ENCODE data around the gene NPEPPS.

NPEPPS gene

DNA sequence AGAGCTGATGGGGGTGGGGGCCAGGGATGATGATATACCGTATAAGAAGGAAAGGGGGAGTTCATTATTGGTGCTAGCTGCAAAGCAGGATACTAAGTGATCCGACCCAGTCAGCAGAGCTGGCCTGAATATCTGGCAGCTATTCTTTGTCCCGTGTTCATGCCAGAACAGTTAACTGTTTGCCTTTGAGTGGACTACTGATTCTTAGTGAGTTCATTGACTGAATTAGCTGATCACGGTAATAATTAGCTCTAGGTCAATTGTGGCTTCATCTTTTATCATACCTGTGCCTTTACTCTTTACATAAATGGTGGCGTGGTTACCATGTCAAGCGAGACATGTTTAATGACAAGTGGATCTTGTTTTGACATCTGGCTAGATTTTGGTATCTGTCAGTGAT lies 124.1 kb downstream of the NPEPPS start:
- TF ChIP-seq CTCF (conservative IDR thresholded peaks at IDR 0.05) (no peak), ZFX (IDR thresholded peaks at IDR 0.05) (no peak)
- no peak overlapping the region for H3K27ac ChIP-seq

- no peak for TF ChIP-seq CTCF (conservative IDR thresholded peaks at IDR 0.05)
- TF ChIP-seq ZFX (IDR thresholded peaks at IDR 0.05) = no peak
- H3K27ac ChIP-seq = no peak overlapping the region
Measured at GRCh38 chr17:47660064-47660492, 129.2 kb downstream of the NPEPPS start.

DNA sequence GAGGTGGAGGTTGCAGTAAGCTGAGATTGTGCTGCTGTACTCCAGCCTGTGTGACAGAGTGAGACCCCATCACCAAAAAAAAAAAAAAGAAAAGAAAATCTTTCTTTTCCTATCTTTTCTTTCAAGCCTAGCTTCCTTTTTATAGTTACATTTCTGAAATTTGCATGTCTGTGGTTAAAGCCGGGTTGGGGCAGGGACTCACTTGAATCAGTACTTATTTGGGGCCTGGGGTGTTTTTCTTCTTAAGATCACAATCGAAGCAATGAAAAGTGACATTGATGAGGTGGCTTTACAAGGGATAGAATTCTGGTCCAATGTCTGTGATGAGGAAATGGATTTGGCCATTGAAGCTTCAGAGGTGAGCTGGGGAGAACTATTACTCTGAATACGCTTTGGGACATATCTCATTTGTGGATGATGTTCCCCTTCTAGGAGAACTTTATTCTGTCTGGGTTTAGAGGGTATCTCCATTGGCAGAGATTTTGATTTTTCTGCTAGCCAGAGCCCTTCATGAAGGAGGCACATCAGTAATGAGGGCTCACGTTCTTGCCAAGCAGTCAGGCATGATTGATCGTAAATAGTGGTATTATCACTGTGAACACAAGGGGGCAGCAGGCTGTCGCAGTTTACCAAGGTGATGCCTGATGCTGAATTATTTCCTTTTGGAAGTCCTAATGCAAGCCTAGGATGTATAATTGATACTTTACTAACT lies 133.2 kb downstream of the NPEPPS start:
- H3K27ac ChIP-seq = no peak overlapping the region
- TF ChIP-seq ZFX (IDR thresholded peaks at IDR 0.05) = no peak
- peak; percentile 93 for TF ChIP-seq CTCF (conservative IDR thresholded peaks at IDR 0.05)

- TF ChIP-seq CTCF (conservative IDR thresholded peaks at IDR 0.05) (peak; percentile 59), ZFX (IDR thresholded peaks at IDR 0.05) (no peak)
- no peak overlapping the region for H3K27ac ChIP-seq
Measured at GRCh38 chr17:47664624-47664941, 133.7 kb downstream of the NPEPPS start.

DNA sequence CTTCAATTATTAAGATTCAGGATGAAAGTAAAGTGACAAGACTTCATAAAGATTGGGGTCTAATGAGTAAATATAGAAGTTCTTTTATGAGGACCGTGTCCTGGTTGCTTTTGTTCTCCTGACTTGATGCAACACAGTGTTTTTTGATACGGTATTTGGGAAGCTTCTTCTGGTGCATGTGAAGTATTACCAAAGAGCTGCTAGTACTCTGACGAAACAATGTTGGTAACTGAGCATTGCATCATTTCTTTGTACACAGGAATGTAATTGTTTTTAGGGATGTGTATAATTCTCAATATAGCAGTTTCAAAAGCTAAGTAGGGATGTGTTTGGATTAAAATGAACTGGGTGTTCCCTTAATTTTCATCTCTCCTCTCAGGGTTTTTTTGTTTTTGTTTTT lies 134.7 kb downstream of the NPEPPS start:
- H3K27ac ChIP-seq = no peak overlapping the region
- TF ChIP-seq CTCF (conservative IDR thresholded peaks at IDR 0.05) = no peak
- TF ChIP-seq ZFX (IDR thresholded peaks at IDR 0.05) = no peak

- TF ChIP-seq ZFX (IDR thresholded peaks at IDR 0.05) (no peak), CTCF (conservative IDR thresholded peaks at IDR 0.05) (no peak)
- peak overlapping the region; percentile 73 for H3K27ac ChIP-seq
Measured at GRCh38 chr17:47669081-47669480, 138.2 kb downstream of the NPEPPS start.

GRCh38 chr17:47670064-47670463 lies 139.2 kb downstream of the NPEPPS start:
- peak overlapping the region; percentile 73 for H3K27ac ChIP-seq
- no peak for TF ChIP-seq CTCF (conservative IDR thresholded peaks at IDR 0.05)
- no peak for TF ChIP-seq ZFX (IDR thresholded peaks at IDR 0.05)
